Measurements from ENCODE around the gene OR6V1. TPM values are rescaled to one million over a fixed set of nuclear protein-coding genes. Genes with fewer than 3 reads are reported as not detected.
"Not testable (repeated sequence)": the region's sequence is repeated elsewhere in the genome, so short reads cannot be mapped to it uniquely, and the experiment has no call there.

Gene OR6V1
- total RNA-seq, 2 donors from 2014 or later, result not detected

GRCh38 chr7:143096146-143096545 is 44.0 kb downstream of the OR6V1 start:
- Histone ChIP-seq H3K27ac (ENCODE audit: low read depth, low read length) (no peak overlapping the region), H3K4me3 (ENCODE audit: low read length) (no peak overlapping the region), H3K9ac (ENCODE audit: extremely low read depth, low read length, poor library complexity, severe bottlenecking) (no peak overlapping the region), H3K4me1 (ENCODE audit: control insufficient read depth, insufficient read depth, low read length) (no peaks in the 10 kb centered on the region), H3K9me3 (ENCODE audit: control insufficient read depth, low read length) (peaks cover 28% of the 10 kb centered on the region), H3K36me3 (ENCODE audit: control insufficient read depth, insufficient read depth, low read length) (no peaks in the 10 kb centered on the region), H3K27me3 (ENCODE audit: control insufficient read depth, insufficient read depth, low read length, poor library complexity, severe bottlenecking) (no peaks in the 10 kb centered on the region)
- Mint-ChIP-seq H3K27me3 (ENCODE audit: insufficient read depth) (peaks cover 5% of the 10 kb centered on the region), H3K36me3 (ENCODE audit: low read depth) (no peaks in the 10 kb centered on the region), H3K4me3 (no peak overlapping the region), H3K27ac (no peak overlapping the region), H3K4me1 (no peaks in the 10 kb centered on the region), H3K9me3 (peaks cover 37% of the 10 kb centered on the region)
- 86 to 90% methylated on average over 1 of the region's 2 CpGs for WGBS, 2 experiments (ENCODE audit: insufficient coverage in 1 of 2, insufficient read length in 1 of 2)
- no peak for DNase-seq
- no peak for TF ChIP-seq CTCF (conservative IDR thresholded peaks at IDR 0.05)

GRCh38 chr7:143099579-143099978 is 47.4 kb downstream of the OR6V1 start:
- H3K4me1 ChIP-seq (ENCODE audit: control insufficient read depth, insufficient read depth, low read length); DNase-seq; H3K9ac ChIP-seq (ENCODE audit: extremely low read depth, low read length, poor library complexity, severe bottlenecking); H3K27ac Mint-ChIP-seq; H3K27me3 Mint-ChIP-seq (ENCODE audit: insufficient read depth); H3K4me1 Mint-ChIP-seq; H3K27me3 ChIP-seq (ENCODE audit: control insufficient read depth, insufficient read depth, low read length, poor library complexity, severe bottlenecking); H3K36me3 Mint-ChIP-seq (ENCODE audit: low read depth); H3K27ac ChIP-seq (ENCODE audit: low read depth, low read length); H3K36me3 ChIP-seq (ENCODE audit: control insufficient read depth, insufficient read depth, low read length); H3K4me3 Mint-ChIP-seq: not testable (repeated sequence)
- H3K9me3 ChIP-seq (ENCODE audit: control insufficient read depth, low read length), result peaks cover 36% of the 10 kb centered on the region
- WGBS, 2 experiments (ENCODE audit: insufficient coverage in 1 of 2, insufficient read length in 1 of 2), result 92% methylated on average over 1 of the region's 1 CpG; no CpG with 5 or more reads in 1 of the 2 experiments
- peaks cover 32% of the 10 kb centered on the region for H3K9me3 Mint-ChIP-seq
- H3K4me3 ChIP-seq (ENCODE audit: low read length), result peak overlapping the region; percentile 36

Other genes with a start within 250 kb of the OR6V1 start
- 10 to 100 TPM; 33.2 to 36.9 TPM for gene EPHB6, start 197.3 kb upstream of the OR6V1 start, total RNA-seq
- gene TRPV6, start 166.6 kb upstream of the OR6V1 start, total RNA-seq, result 1 to 10 TPM; 2.7 to 4.1 TPM
- gene TRPV5, start 118.6 kb upstream of the OR6V1 start, total RNA-seq, result under 1 TPM; 0.15 to 0.22 TPM
- not detected for gene LLCFC1, start 112.9 kb upstream of the OR6V1 start, total RNA-seq
- gene KEL, start 90.0 kb upstream of the OR6V1 start, total RNA-seq, result 10 to 100 TPM; 79.4 to 86.0 TPM
- gene OR9A2, start 25.2 kb upstream of the OR6V1 start, total RNA-seq, result not detected
- not detected for gene PIP, start 79.7 kb downstream of the OR6V1 start, total RNA-seq
- gene TAS2R39, start 131.1 kb downstream of the OR6V1 start, total RNA-seq, result not detected
- gene TAS2R40, start 169.7 kb downstream of the OR6V1 start, total RNA-seq, result not detected
- 10 to 100 TPM; 61.1 to 75.0 TPM for gene GSTK1, start 211.1 kb downstream of the OR6V1 start, total RNA-seq
- 1 to 10 TPM; 1.6 to 2.3 TPM for gene TMEM139, start 232.6 kb downstream of the OR6V1 start, total RNA-seq
- gene CASP2, start 236.0 kb downstream of the OR6V1 start, total RNA-seq, result 10 to 100 TPM; 47.9 to 48.3 TPM